GM12878 (cell line): ENCODE results near the gene DCST1. TPM values are rescaled to one million over a fixed set of nuclear protein-coding genes. Genes with fewer than 3 reads are reported as not detected.

Experiments used
- ATAC-seq: fragments of 200-7000 bp; cut with Tn5 transposase; 3 replicates; pipeline ENCODE4 v1.9.1; 2020; ENCODE audit warnings: mild to moderate bottlenecking, moderate library complexity
- BruUV-seq: library from RNA; stranded (reverse); fragments of 400-500 nt; replicated peaks from 2 replicates; lab custom pipeline; 2021; lab: Mats Ljungman, UMichigan
- CTCF ChIA-PET: fragments of 300-600 bp; sonication (Branson Sonifier 250); formaldehyde crosslinking; extraction: SDS; loops from one replicate; lab custom pipeline; 2021; ENCODE audit warnings: inconsistent platforms; lab: Yijun Ruan, JAX
- POLR2A ChIA-PET: fragments of 350-600 bp; formaldehyde crosslinking; extraction: SDS; loops from one replicate; lab custom pipeline; 2021; ENCODE audit warnings: inconsistent platforms; lab: Charles Lee
- RAD21 ChIA-PET: fragments of 300-600 bp; sonication (Branson Sonifier 250); formaldehyde crosslinking; loops from one replicate; lab custom pipeline; 2023; ENCODE audit warnings: antibody characterized with exemption; ENCODE audit not compliant: unreplicated experiment; lab: Charles Lee
- SMC1A ChIA-PET: fragments of 300-600 bp; sonication (Branson Sonifier 250); formaldehyde crosslinking; loops from one replicate; lab custom pipeline; 2023; ENCODE audit not compliant: unreplicated experiment, uncharacterized antibody; lab: Charles Lee
- DNase-seq: peaks from one replicate; pipeline ENCODE4 v3.0.0-alpha.2; 2011; ENCODE audit warnings: low read depth, low spot score
- FAIRE-seq: peaks from 3 replicates; lab custom pipeline; 2011; peaks lifted over from hg19 to GRCh38; lab: Jason Lieb, UNC
- H2AFZ ChIP-seq: 2 replicates; pipeline ENCODE4 v1.6.0; 2011; ENCODE audit warnings: low read depth, low read length, control low read depth; ENCODE audit not compliant: control insufficient read depth
- H3K27ac ChIP-seq: 2 replicates; pipeline ENCODE4 v1.5.1; 2011; ENCODE audit warnings: control low read depth; ENCODE audit not compliant: control insufficient read depth, insufficient read depth
- H3K27me3 ChIP-seq, 2 experiments: replicated peaks in 1 of 2; 2 replicates each; pipeline versions ENCODE4 v1.6.0 to v1.6.1; 2011; ENCODE audit warnings: low read length in 1 of 2; ENCODE audit not compliant: control insufficient read depth in 2 of 2, insufficient read depth in 2 of 2
- H3K36me3 ChIP-seq, 2 experiments: 2 replicates each; pipeline ENCODE4 v1.5.1; 2011; ENCODE audit warnings: low read length in 1 of 2; ENCODE audit not compliant: control insufficient read depth in 2 of 2, insufficient read depth in 2 of 2
- H3K4me1 ChIP-seq: 2 replicates; pipeline ENCODE4 v1.6.1; 2011; ENCODE audit warnings: mild to moderate bottlenecking, low read length, moderate library complexity, mixed read lengths; ENCODE audit not compliant: control insufficient read depth, insufficient read depth
- H3K4me2 ChIP-seq: 2 replicates; pipeline ENCODE4 v1.6.0; 2011; ENCODE audit warnings: control low read depth; ENCODE audit not compliant: control insufficient read depth, insufficient read depth
- H3K4me3 ChIP-seq: fragments of 200-600 bp; sonication (generic); 2 replicates; pipeline ENCODE4 v1.5.1; 2016
- H3K79me2 ChIP-seq: 2 replicates; pipeline ENCODE4 v1.6.0; 2011; ENCODE audit warnings: low read length; ENCODE audit not compliant: control insufficient read depth, insufficient read depth
- H3K9ac ChIP-seq: 2 replicates; pipeline ENCODE4 v1.8.0; 2011; ENCODE audit warnings: low read length, control low read depth, mixed read lengths; ENCODE audit not compliant: control insufficient read depth, insufficient read depth
- H3K9me3 ChIP-seq: replicated peaks from 3 replicates; pipeline ENCODE4 v1.5.1; 2011; ENCODE audit warnings: mild to moderate bottlenecking, low read length; ENCODE audit not compliant: control insufficient read depth, insufficient read depth
- H4K20me1 ChIP-seq: 2 replicates; pipeline ENCODE4 v1.6.0; 2011; ENCODE audit not compliant: control insufficient read depth, insufficient read depth
- CHD2 ChIP-seq: IDR thresholded peaks from 2 replicates; pipeline ENCODE4 v1.6.1; 2011; ENCODE audit warnings: low read depth, low read length, improper control_type of control experiment, borderline replicate concordance
- E4F1 ChIP-seq: fragments of 450-650 bp; IDR thresholded peaks from 2 replicates; pipeline ENCODE4 v1.6.1; 2018; ENCODE audit warnings: borderline replicate concordance, mild to moderate bottlenecking; ENCODE audit not compliant: partially characterized antibody
- ZBTB40 ChIP-seq: fragments of 450-650 bp; IDR thresholded peaks from 2 replicates; pipeline ENCODE4 v1.6.1; 2016; ENCODE audit warnings: mild to moderate bottlenecking, moderate library complexity, borderline replicate concordance
- WGBS: methylation state at CpG from one replicate; pipeline ENCODE4 v1.1.6; 2016; ENCODE audit warnings: low lambda C conversion rate; ENCODE audit not compliant: insufficient replicate concordance, insufficient coverage; ENCODE audit errors: missing lambda C conversion rate; 5-methylcytosine and 5-hydroxymethylcytosine counted together
- in situ Hi-C: fragments of 300-500 bp; cut with MboI; formaldehyde crosslinking; loops from 9 replicates; pipeline ENCODE4 v1.14.3; 2018; ENCODE audit warnings: mixed read lengths
- intact Hi-C: fragments of 100-400 bp; cut with micrococcal nuclease; formaldehyde crosslinking; loops from one replicate; pipeline ENCODE4 v1.14.2; 2022; ENCODE audit not compliant: unreplicated experiment
- polyA plus RNA-seq, 11 experiments: library from polyadenylated mRNA; depleted of rRNA in 4 of 11; unstranded in 6 of 11; stranded (reverse) in 5 of 11; fragments of >200 nt; fragmentation: Nextera tagmentation in 4 of 11; fragmentation: Illumina TruSeq in 1 of 11; extraction: Ambion mirVana in 4 of 11; extraction: Trizol in 1 of 11; gene quantifications; 1 replicate in 1 of 11; 2 replicates in 10 of 11; pipeline versions ENCODE4 v1.2.1 to v1.2.3, GENCODE V29; 2011 to 2016; ENCODE audit warnings: inconsistent platforms in 2 of 11, missing spikeins in 2 of 11, low read depth in 1 of 11
- total RNA-seq, 4 experiments: library from RNA; depleted of rRNA in 3 of 4; stranded (reverse); fragments of >200 nt in 3 of 4; fragmentation: Illumina TruSeq in 1 of 4; extraction: Trizol in 1 of 4; gene quantifications; 2 replicates each; pipeline versions ENCODE4 v1.2.1 to v1.2.3, GENCODE V29; 2013 to 2021

The DCST1 gene
- total and polyA plus RNA-seq, 10 of the 15 experiments (the other 5 are each of a cell fraction or from before 2014, with no cell fraction given) = not detected

GRCh38 chr1:155022136-155022926 is 11.3 kb upstream of the DCST1 start:
- no peak for TF ChIP-seq E4F1
- TF ChIP-seq ZBTB40 = no peak
- TF ChIP-seq CHD2 = no peak
- no peaks in the 10 kb centered on the region for H4K20me1 ChIP-seq
- peaks cover 8% of the 10 kb centered on the region for H3K4me1 ChIP-seq
- SMC1A ChIA-PET = interaction anchor here (0.7 to 0.9 kb wide), 2 partner anchors 28 to 61 kb away, joined by 3 to 4 read pairs; partner anchors contain the start of genes ADAM15 and PYGO2
- H3K27me3 ChIP-seq = no peaks in the 10 kb centered on the region; a peak in 1 of 4 replicates
- DNase-seq (no peak), ATAC-seq (no peak), FAIRE-seq (no peak)
- 50% methylated on average over 8 of the region's 8 CpGs for WGBS
- RAD21 ChIA-PET = interaction anchor here (1.6 kb wide), 1 partner anchor 22 kb away, joined by 5 read pairs; no protein-coding TSS in a partner anchor
- in situ Hi-C loops = no loop called here
- H3K4me3 ChIP-seq = no peak overlapping the region
- H3K4me2 ChIP-seq = no peak overlapping the region
- H3K79me2 ChIP-seq = no peaks in the 10 kb centered on the region; the same call in 1 of the 2 replicates
- H2AFZ ChIP-seq = no peak overlapping the region
- no TSS peak for BruUV-seq
- no peak overlapping the region for H3K27ac ChIP-seq
- CTCF ChIA-PET = interaction anchor here (0.7 to 2.8 kb wide), 6 partner anchors 28 to 171 kb away, joined by 3 to 9 read pairs (median 3); partner anchors contain the start of gene ADAM15
- no peak overlapping the region for H3K9ac ChIP-seq
- no peaks in the 10 kb centered on the region for H3K9me3 ChIP-seq
- intact Hi-C loops = no loop called here
- POLR2A ChIA-PET = interaction anchor here (0.5 to 1.6 kb wide), 3 partner anchors 12 to 32 kb away, joined by 3 to 5 read pairs (median 3); no protein-coding TSS in a partner anchor
- no peaks in the 10 kb centered on the region for H3K36me3 ChIP-seq
